Measurements from ENCODE around the gene CHAF1B. TPM values are rescaled to one million over a fixed set of nuclear protein-coding genes. Genes with fewer than 3 reads are reported as not detected.

The CHAF1B gene
- total and polyA plus RNA-seq, 2 of the 8 experiments (the other 6 are each of a cell fraction or from before 2014, with no cell fraction given): 11.8 to 23.1 TPM

GRCh38 chr21:36385233-36386030, at the start of gene CHAF1B (continued):
- TF ChIP-seq FOSL1 (IDR thresholded peaks at IDR 0.05; ENCODE audit: insufficient read depth, low read depth, low read length) (0 out of 2 replicates have a peak, but pooled peaks have one; percentile 40), SIRT6 (IDR thresholded peaks at IDR 0.05; ENCODE audit: low read length) (no peak), CHD2 (IDR thresholded peaks at IDR 0.05; ENCODE audit: low read length) (no peak), SP1 (IDR thresholded peaks at IDR 0.05; ENCODE audit: low read depth, low read length) (peak; percentile 87), TCF12 (IDR thresholded peaks at IDR 0.05; ENCODE audit: low read depth, low read length) (no peak), RBBP5 (IDR thresholded peaks at IDR 0.05; ENCODE audit: borderline replicate concordance, low read depth, low read length) (peak; percentile 21; the same call in 1 of the 2 replicates), MAFK (IDR thresholded peaks at IDR 0.05; ENCODE audit: low read depth, low read length) (no peak), GTF2F1 (IDR thresholded peaks at IDR 0.05; ENCODE audit: borderline replicate concordance, low read depth, low read length) (no peak), POU5F1 (IDR thresholded peaks at IDR 0.05; ENCODE audit: low read depth, low read length) (no peak), EGR1 (IDR thresholded peaks at IDR 0.05; ENCODE audit: borderline replicate concordance, low read depth, low read length) (peak; percentile 87), JUN (IDR thresholded peaks at IDR 0.05; ENCODE audit: low read depth, low read length) (no peak), KDM1A (IDR thresholded peaks at IDR 0.05; ENCODE audit: borderline replicate concordance, low read length) (no peak), RNF2 (IDR thresholded peaks at IDR 0.05; ENCODE audit: borderline replicate concordance, low read depth, low read length, missing control alignments, poor library complexity, severe bottlenecking) (no peak), CTBP2 (IDR thresholded peaks at IDR 0.05; ENCODE audit: borderline replicate concordance, insufficient read depth, insufficient read length, low read length) (no peak), SIN3A (conservative IDR thresholded peaks at IDR 0.05 in 1 of 2, IDR thresholded peaks at IDR 0.05 in 1 of 2; ENCODE audit: low read depth in 1 of 2, low read length in 2 of 2) (peak in 1 of 2 experiments; percentile 37; a peak in 1 of 4 replicates), BCL11A (IDR thresholded peaks at IDR 0.05; ENCODE audit: low read depth in 2 of 2, low read length in 2 of 2) (no peak), EZH2 (IDR thresholded peaks at IDR 0.05; ENCODE audit: low read depth, low read length, severe bottlenecking) (no peak), GABPA (IDR thresholded peaks at IDR 0.05; ENCODE audit: borderline replicate concordance, insufficient read depth, low read length) (no peak), CBX5 (IDR thresholded peaks at IDR 0.05; ENCODE audit: low read depth, low read length) (no peak), SUZ12 (IDR thresholded peaks at IDR 0.05; ENCODE audit: low read length) (no peak), TBP (IDR thresholded peaks at IDR 0.05; ENCODE audit: low read depth, low read length) (peak; percentile 60; the same call in 1 of the 2 replicates), RAD21 (IDR thresholded peaks at IDR 0.05 in 1 of 2, conservative IDR thresholded peaks at IDR 0.05 in 1 of 2; ENCODE audit: low read depth in 2 of 2, low read length in 2 of 2) (no peak), TAF1 (IDR thresholded peaks at IDR 0.05; ENCODE audit: low read depth, low read length) (peak; percentile 89)

Measured in H1 (cell line).